GM19372 (cell line): Measurements from ENCODE around the gene CLCC1.
A peak's percentile ranks its signal among the peaks of the same experiment; 100 is the strongest.
"Not testable (repeated sequence)": the region's sequence is repeated elsewhere in the genome, so short reads cannot be mapped to it uniquely, and the experiment has no call there.

Experiments used
- ATAC-seq: cut with Tn5 transposase; IDR thresholded peaks from one replicate; pipeline ENCODE4 v1.9.1; 2021; ENCODE audit warnings: mild to moderate bottlenecking, low read depth, moderate library complexity; ENCODE audit not compliant: unreplicated experiment

Gene CLCC1

GRCh38 chr1:108963052-108963686, at the start of gene CLCC1:
TSS of gene CLCC1 (minus strand) at chr1:108963484. CDS start at chr1:108950437, 13,047 bp downstream.
- peak; percentile 92 for ATAC-seq

GRCh38 chr1:109011335-109011734, 48.1 kb upstream of the CLCC1 start:
- ATAC-seq, result no peak

GRCh38 chr1:108996622-108997021, 33.3 kb upstream of the CLCC1 start:
- ATAC-seq, result not testable (repeated sequence)

- ATAC-seq, result no peak
Measured at GRCh38 chr1:108983114-108983513, 19.8 kb upstream of the CLCC1 start.

GRCh38 chr1:108976658-108977057, 13.4 kb upstream of the CLCC1 start:
- ATAC-seq, result no peak

GRCh38 chr1:108972951-108973350, 9.7 kb upstream of the CLCC1 start:
- ATAC-seq, result no peak

GRCh38 chr1:108969346-108969745, 6.1 kb upstream of the CLCC1 start:
- no peak for ATAC-seq

- no peak for ATAC-seq
Measured at GRCh38 chr1:108962681-108963051, 618 bp downstream of the CLCC1 start.

GRCh38 chr1:108961752-108962486, 1.4 kb downstream of the CLCC1 start:
- ATAC-seq, result no peak

GRCh38 chr1:108961198-108961597, 2.1 kb downstream of the CLCC1 start:
- ATAC-seq, result no peak

- no peak for ATAC-seq
Measured at GRCh38 chr1:108960719-108961118, 2.6 kb downstream of the CLCC1 start.

- no peak for ATAC-seq
Measured at GRCh38 chr1:108957888-108958287, 5.4 kb downstream of the CLCC1 start.

- ATAC-seq, result no peak
Measured at GRCh38 chr1:108955881-108956280, 7.4 kb downstream of the CLCC1 start.

GRCh38 chr1:108955111-108955510, 8.2 kb downstream of the CLCC1 start:
- no peak for ATAC-seq

GRCh38 chr1:108953452-108953851, 9.8 kb downstream of the CLCC1 start:
- ATAC-seq, result no peak

- ATAC-seq, result no peak
Measured at GRCh38 chr1:108951242-108951641, 12.0 kb downstream of the CLCC1 start.

GRCh38 chr1:108949044-108949443, 14.2 kb downstream of the CLCC1 start:
- no peak for ATAC-seq

GRCh38 chr1:108947871-108948525, 15.3 kb downstream of the CLCC1 start:
- ATAC-seq, result no peak

- ATAC-seq, result no peak
Measured at GRCh38 chr1:108936170-108936569, 27.1 kb downstream of the CLCC1 start.

GRCh38 chr1:108933944-108934343, 29.3 kb downstream of the CLCC1 start:
- no peak for ATAC-seq

- ATAC-seq, result not testable (repeated sequence)
Measured at GRCh38 chr1:108927565-108927964, 35.7 kb downstream of the CLCC1 start.

- no peak for ATAC-seq
Measured at GRCh38 chr1:108925920-108926319, 37.4 kb downstream of the CLCC1 start.
